ENCODE results near the gene ADRB2.

ADRB2 gene

GRCh38 chr5:148831590-148832565 is 5.5 kb downstream of the ADRB2 start:
- DNase-seq: no peak

- no peak for DNase-seq
Measured at GRCh38 chr5:148833122-148833521, 6.7 kb downstream of the ADRB2 start.

GRCh38 chr5:148833925-148834324 is 7.5 kb downstream of the ADRB2 start:
- DNase-seq: no peak

- no peak for DNase-seq
Measured at GRCh38 chr5:148834689-148835088, 8.3 kb downstream of the ADRB2 start.

GRCh38 chr5:148836272-148837250 is 10.2 kb downstream of the ADRB2 start:
- DNase-seq: no peak

- DNase-seq: no peak
Measured at GRCh38 chr5:148837383-148837782, 11.0 kb downstream of the ADRB2 start.

GRCh38 chr5:148838357-148838756 is 11.9 kb downstream of the ADRB2 start:
- no peak for DNase-seq

- DNase-seq: no peak
Measured at GRCh38 chr5:148839960-148840359, 13.5 kb downstream of the ADRB2 start.

- DNase-seq: no peak
Measured at GRCh38 chr5:148840531-148840930, 14.1 kb downstream of the ADRB2 start.

- no peak for DNase-seq
Measured at GRCh38 chr5:148841519-148841918, 15.1 kb downstream of the ADRB2 start.

GRCh38 chr5:148842161-148842560 is 15.8 kb downstream of the ADRB2 start:
- DNase-seq: no peak

- no peak for DNase-seq
Measured at GRCh38 chr5:148843510-148844318, 17.3 kb downstream of the ADRB2 start.

GRCh38 chr5:148844433-148845280 is 18.2 kb downstream of the ADRB2 start:
- DNase-seq: no peak

- no peak for DNase-seq
Measured at GRCh38 chr5:148846930-148847329, 20.5 kb downstream of the ADRB2 start.

GRCh38 chr5:148847456-148847855 is 21.0 kb downstream of the ADRB2 start:
- DNase-seq: no peak

- no peak for DNase-seq
Measured at GRCh38 chr5:148848393-148849031, 22.1 kb downstream of the ADRB2 start.

- no peak for DNase-seq
Measured at GRCh38 chr5:148849461-148849860, 23.1 kb downstream of the ADRB2 start.

- no peak for DNase-seq
Measured at GRCh38 chr5:148850836-148851235, 24.4 kb downstream of the ADRB2 start.

- DNase-seq: no peak
Measured at GRCh38 chr5:148853868-148854267, 27.5 kb downstream of the ADRB2 start.

GRCh38 chr5:148855249-148856008 is 29.0 kb downstream of the ADRB2 start:
- no peak for DNase-seq

All from right hindlimb (tissue), 1 donor.